ENCODE measurements around the gene GPC6. TPM values are rescaled to one million over a fixed set of nuclear protein-coding genes. Genes with fewer than 3 reads are reported as not detected.

The GPC6 gene
- total and polyA plus RNA-seq, 4 donors = 5.9 to 29.1 (median 18.2) TPM

GRCh38 chr13:94182185-94182761 is 955.7 kb downstream of the GPC6 start:
- no peak overlapping the region for H3K4me3 ChIP-seq (ENCODE audit: low read depth in 1 of 3, low read length in 3 of 3)
- H3K36me3 ChIP-seq (ENCODE audit: control insufficient read depth in 4 of 4, insufficient read depth in 3 of 4, low read depth in 1 of 4, low read length in 3 of 4) = no peaks in the 10 kb centered on the region
- peaks cover 0 to 26% (median 16%) of the 10 kb centered on the region in 4 donors for H3K4me1 ChIP-seq (ENCODE audit: control insufficient read depth in 4 of 4, insufficient read depth in 4 of 4, low read length in 3 of 4)
- H3K9ac ChIP-seq (ENCODE audit: low read depth in 1 of 2, low read length in 2 of 2) = no peak overlapping the region
- no peak overlapping the region for H3K27ac ChIP-seq (ENCODE audit: low read depth in 1 of 2, low read length in 2 of 2)
- no peaks in the 10 kb centered on the region for H3K9me3 ChIP-seq (ENCODE audit: control insufficient read depth in 4 of 4, low read length in 3 of 4)
- DNase-seq (ENCODE audit: low spot score) = no peak
- TF ChIP-seq MAX (IDR thresholded peaks at IDR 0.05) = no peak
- peak; percentile 8 to 57 for TF ChIP-seq HNF4A (conservative IDR thresholded peaks at IDR 0.05)
- TF ChIP-seq RAD21 (IDR thresholded peaks at IDR 0.05) = peak in 1 of 2 donors; percentile 4
- no peak for TF ChIP-seq SP1 (IDR thresholded peaks at IDR 0.05)
- no peak for TF ChIP-seq CTCF (IDR thresholded peaks at IDR 0.05; ENCODE audit: low read depth, low read length, missing input control)
- no peaks in the 10 kb centered on the region for H3K27me3 ChIP-seq (ENCODE audit: control insufficient read depth in 4 of 4, insufficient read depth in 4 of 4, low read length in 3 of 4)

- DNase-seq (ENCODE audit: low spot score) = no peak
- H3K4me3 ChIP-seq (ENCODE audit: low read depth in 1 of 3, low read length in 3 of 3) = no peak overlapping the region
Measured at GRCh38 chr13:94186470-94186869, 959.9 kb downstream of the GPC6 start.

GRCh38 chr13:94188201-94188854 is 961.7 kb downstream of the GPC6 start:
- no peak for DNase-seq (ENCODE audit: low spot score)
- Histone ChIP-seq H3K27ac (ENCODE audit: low read depth in 1 of 2, low read length in 2 of 2) (no peak overlapping the region), H3K9me3 (ENCODE audit: control insufficient read depth in 4 of 4, low read length in 3 of 4) (no peaks in the 10 kb centered on the region), H3K27me3 (ENCODE audit: control insufficient read depth in 4 of 4, insufficient read depth in 4 of 4, low read length in 3 of 4) (no peaks in the 10 kb centered on the region), H3K36me3 (ENCODE audit: control insufficient read depth in 4 of 4, insufficient read depth in 3 of 4, low read depth in 1 of 4, low read length in 3 of 4) (no peaks in the 10 kb centered on the region), H3K4me1 (ENCODE audit: control insufficient read depth in 4 of 4, insufficient read depth in 4 of 4, low read length in 3 of 4) (peaks cover 0 to 5% (median 2%) of the 10 kb centered on the region in 4 donors), H3K4me3 (ENCODE audit: low read depth in 1 of 3, low read length in 3 of 3) (no peak overlapping the region), H3K9ac (ENCODE audit: low read depth in 1 of 2, low read length in 2 of 2) (no peak overlapping the region)
- WGBS = 91% methylated on average over 5 of the region's 5 CpGs
- TF ChIP-seq REST (IDR thresholded peaks at IDR 0.05) (no peak), HNF4G (IDR thresholded peaks at IDR 0.05) (no peak), MAX (IDR thresholded peaks at IDR 0.05) (no peak), FOXA1 (IDR thresholded peaks at IDR 0.05) (no peak), GABPA (IDR thresholded peaks at IDR 0.05 in 1 of 2, conservative IDR thresholded peaks at IDR 0.05 in 1 of 2) (no peak), SP1 (IDR thresholded peaks at IDR 0.05) (no peak), JUND (IDR thresholded peaks at IDR 0.05) (no peak), ATF3 (IDR thresholded peaks at IDR 0.05) (no peak), RAD21 (IDR thresholded peaks at IDR 0.05) (no peak), TAF1 (conservative IDR thresholded peaks at IDR 0.05) (no peak), YY1 (IDR thresholded peaks at IDR 0.05) (no peak)

More at GRCh38 chr13:94186470-94186869, 959.9 kb downstream of the GPC6 start:
- Histone ChIP-seq H3K9ac (ENCODE audit: low read depth in 1 of 2, low read length in 2 of 2) (no peak overlapping the region), H3K27me3 (ENCODE audit: control insufficient read depth in 4 of 4, insufficient read depth in 4 of 4, low read length in 3 of 4) (no peaks in the 10 kb centered on the region), H3K9me3 (ENCODE audit: control insufficient read depth in 4 of 4, low read length in 3 of 4) (no peaks in the 10 kb centered on the region), H3K36me3 (ENCODE audit: control insufficient read depth in 4 of 4, insufficient read depth in 3 of 4, low read depth in 1 of 4, low read length in 3 of 4) (no peaks in the 10 kb centered on the region), H3K4me1 (ENCODE audit: control insufficient read depth in 4 of 4, insufficient read depth in 4 of 4, low read length in 3 of 4) (peaks cover 0 to 10% (median 9%) of the 10 kb centered on the region in 4 donors), H3K27ac (ENCODE audit: low read depth in 1 of 2, low read length in 2 of 2) (no peak overlapping the region)
- TF ChIP-seq JUND (IDR thresholded peaks at IDR 0.05) (no peak), RXRA (IDR thresholded peaks at IDR 0.05) (no peak), GABPA (IDR thresholded peaks at IDR 0.05 in 1 of 2, conservative IDR thresholded peaks at IDR 0.05 in 1 of 2) (no peak), HNF4A (conservative IDR thresholded peaks at IDR 0.05) (no peak), MAX (IDR thresholded peaks at IDR 0.05) (no peak)
- WGBS = 97% methylated on average over 3 of the region's 3 CpGs

Measured in liver (tissue), 9 donors.